ENCODE results near the gene AGAP2.
A peak's percentile ranks its signal among the peaks of the same experiment; 100 is the strongest.
"Not testable (repeated sequence)": the region's sequence is repeated elsewhere in the genome, so short reads cannot be mapped to it uniquely, and the experiment has no call there.

The AGAP2 gene

DNA sequence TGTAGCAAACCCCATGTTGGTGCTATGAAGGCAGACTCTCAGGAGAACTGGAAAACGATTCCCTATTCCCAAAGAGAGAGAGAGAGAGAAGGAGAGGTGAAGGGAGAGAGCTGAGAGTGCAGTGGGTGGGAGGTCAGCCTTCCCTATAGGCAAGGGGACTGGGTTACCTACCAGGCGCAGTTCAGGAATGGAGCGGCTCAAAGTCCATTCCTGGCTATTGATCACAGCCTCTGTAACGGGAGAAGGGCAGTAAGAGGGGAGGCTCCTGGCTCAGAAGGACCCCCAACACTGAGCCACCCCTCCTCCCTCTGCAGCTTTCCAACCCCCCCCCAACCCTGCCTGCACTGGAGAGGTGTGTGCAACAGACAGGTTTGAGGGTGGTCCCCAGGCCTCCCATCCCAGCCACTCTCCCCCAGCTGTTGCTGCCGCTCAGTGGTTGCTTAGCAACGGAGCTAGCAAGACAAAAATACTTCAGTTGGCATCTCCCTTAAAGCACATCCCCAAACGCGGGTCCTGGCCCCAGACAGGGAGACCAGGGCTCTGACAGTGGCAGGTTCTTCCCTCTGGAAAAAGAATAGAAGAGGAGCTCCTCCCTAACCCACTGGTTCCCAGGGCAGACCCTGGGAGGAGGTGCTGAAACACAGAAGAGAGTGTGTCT is 3.2 kb downstream of the AGAP2 start:
- no peak for DNase-seq

DNA sequence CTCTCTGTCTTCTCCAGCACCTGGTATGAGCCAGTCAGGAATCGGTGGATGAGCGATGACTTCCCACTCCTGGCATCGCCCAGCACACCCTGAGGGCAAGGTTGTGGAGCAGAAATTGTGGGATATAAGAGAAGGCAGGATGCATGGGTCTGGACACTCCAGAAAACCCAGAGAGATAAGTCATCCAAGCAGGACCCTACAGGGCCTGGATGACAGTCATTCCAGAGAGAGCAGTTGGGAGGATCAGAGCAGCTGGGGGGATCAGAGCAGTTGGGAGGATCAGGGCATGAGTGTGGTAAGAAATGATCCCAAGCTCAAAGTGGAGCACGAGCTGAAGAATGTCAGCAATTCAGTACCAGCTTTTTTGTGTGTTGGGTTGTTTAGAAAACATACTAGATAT is 4.0 kb downstream of the AGAP2 start:
- DNase-seq, result no peak

DNA sequence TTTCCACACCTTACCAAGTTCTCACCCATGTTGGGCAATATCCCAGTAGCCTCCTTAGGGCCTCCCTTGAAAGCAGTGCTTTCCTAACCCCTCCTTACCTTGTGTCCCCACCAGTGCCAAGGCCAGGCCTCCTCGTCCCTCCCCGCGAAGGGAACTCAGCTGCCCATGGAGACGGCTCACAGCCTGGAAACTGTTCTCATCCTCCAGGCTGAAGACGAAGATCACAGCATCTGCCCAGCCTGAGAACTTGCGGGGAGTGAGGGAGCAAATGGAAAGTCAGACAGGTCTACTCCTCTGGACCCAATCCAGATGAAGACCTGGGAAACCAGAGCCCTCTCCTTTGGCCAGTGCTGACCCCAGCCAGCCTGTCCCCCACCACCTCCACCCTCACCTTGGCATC is 4.6 kb downstream of the AGAP2 start:
- DNase-seq, result no peak

DNA sequence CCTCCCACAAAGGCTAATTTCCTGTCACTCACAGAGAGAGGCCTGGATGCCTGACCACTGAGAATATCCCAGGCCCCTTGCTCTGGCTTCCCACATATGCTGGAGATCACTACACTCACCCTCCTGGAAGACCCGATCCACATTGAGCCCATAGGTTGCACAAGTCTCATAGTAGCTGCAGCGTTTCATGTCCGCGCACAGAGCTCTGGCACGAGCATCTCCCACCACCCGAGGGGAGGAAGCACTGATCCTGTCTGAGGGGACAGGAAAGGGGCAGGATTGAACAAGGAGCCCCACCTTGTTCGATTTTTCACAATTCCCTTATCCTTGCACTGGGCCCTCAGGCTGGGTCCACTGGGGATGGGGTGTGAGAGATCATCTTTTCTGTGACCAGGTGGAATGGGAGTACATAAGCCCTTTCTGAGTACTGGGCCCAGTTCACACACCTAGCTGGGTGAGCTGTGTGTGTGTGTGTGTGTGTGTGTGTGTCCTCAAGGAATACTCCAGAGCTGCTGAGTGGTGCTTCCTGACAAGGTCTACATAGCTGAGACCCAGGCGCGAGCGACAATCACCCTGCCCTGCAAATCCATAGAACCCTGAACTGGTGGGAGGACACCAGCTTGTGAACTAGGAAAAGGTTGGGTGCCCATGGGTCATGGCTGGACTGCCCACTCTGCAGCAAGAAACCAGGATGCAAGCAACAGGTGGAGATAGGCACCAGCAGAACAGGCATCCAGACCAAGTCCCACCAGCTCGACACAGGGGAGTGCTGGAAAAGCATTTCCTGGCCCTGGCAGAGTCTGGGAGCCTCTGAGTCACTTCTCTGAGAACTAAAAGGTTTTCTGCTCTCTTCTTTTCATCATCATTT is 5.6 kb downstream of the AGAP2 start:
- DNase-seq, result no peak

DNA sequence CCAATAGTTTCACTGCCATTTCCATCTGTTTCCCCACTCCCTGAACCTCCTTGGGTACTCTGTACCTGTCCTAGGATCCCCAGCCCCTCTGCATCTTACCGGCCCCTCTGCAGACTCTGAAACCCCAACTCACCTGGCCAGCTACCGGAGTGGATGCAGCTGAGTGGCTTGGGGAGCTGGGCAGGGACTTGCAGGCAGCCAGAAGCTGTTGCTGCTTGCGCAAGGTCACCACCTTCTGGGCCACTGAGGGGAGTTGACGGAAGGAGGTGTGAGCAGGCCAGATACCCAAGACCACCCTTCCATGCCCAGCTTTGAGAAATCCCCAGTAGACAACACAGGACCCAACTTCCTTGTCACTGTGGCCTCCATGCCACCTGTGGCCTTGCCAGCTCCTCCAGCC is 6.3 kb downstream of the AGAP2 start:
- no peak for DNase-seq

DNA sequence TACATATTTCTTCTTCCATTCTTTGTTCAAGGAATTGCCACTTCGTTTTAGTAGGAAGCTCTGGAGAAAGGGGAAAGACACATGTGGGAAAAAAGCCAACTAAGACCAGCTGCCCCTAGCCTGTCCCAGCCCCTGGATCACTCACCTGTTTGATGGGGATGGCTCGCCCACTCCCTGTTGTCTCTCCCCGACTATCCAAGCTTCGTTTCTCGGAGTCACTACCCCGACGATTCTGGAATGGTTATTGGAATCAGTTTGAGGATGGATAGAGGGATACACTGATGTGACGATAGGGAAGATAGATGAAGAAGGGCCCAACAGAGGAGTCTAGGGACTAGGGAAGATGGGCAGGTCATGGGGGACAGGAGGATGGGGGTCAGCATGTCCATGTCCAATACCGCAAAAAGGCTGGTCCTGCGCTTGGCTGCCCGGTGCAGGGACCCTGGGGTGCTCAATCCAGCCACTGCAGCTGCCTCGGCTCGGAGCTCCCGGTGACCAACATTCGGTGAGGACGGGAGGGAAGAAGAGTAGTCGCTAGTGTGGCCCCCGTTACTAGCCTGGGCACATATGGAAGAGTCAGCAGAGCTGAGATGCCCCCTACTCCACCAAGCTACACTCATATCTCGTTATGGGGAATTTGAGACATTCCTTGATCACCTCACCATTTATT is 7.0 kb downstream of the AGAP2 start:
- DNase-seq, result no peak

DNA sequence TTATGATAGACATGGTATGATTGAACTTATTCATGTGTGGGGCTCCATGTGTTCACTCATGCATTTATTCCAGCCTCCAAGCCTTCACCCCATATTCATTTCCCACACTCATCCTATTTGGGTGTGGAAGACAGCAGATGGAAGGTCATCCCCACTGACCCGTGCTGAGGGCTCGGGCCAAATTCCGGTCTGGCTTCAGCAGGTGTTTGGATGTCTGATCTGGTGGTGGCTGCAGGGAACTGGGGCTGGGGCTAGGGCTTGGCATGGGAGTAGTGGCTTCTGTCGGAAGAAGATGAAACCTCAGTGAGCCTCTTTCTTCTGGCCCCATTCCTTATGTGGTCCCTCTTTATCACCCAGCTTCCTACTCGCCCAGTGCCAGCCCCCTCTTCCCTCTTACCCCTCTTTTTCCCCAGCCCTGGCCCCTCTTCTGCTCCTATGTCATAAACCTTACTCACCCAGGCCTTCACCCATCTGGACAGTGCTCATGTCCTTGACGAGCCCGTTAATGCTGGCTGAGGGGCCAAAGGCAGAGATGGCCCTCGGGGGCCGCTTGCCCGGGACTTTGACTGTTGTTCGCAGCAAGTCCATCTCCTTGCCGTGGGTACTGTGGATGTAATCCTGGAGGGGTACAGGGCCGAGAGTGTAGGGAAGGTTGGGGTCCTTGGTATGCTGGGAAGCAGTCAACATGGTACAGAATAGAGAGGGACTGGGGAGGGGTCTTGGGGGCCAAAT is 8.0 kb downstream of the AGAP2 start:
- DNase-seq, result no peak

DNA sequence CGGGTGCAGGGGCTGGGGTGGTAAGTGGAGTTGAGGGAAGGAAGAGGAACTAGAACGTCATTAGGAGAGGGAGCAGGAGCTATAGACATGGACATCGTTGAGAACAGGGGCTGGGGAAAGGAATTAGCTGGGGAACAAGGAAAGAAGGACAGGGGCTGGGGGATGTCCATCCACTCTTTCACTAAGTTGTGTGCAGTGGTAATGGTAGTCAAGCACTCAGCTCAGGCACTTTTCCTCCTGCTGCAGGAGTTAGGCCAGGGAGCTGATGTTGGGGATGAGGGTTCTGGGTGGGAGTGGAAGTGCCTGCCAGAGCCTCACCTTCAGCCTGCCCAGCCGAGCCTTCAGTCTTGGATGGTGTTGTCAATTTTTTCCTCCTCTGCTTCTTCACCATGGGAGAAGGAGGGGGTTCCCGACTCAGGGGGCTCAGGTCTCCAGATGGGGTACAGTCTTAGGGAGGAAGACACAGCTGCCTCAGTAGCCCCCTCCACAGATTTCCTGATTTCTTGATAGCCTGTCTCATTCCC is 9.2 kb downstream of the AGAP2 start:
- no peak for DNase-seq

DNA sequence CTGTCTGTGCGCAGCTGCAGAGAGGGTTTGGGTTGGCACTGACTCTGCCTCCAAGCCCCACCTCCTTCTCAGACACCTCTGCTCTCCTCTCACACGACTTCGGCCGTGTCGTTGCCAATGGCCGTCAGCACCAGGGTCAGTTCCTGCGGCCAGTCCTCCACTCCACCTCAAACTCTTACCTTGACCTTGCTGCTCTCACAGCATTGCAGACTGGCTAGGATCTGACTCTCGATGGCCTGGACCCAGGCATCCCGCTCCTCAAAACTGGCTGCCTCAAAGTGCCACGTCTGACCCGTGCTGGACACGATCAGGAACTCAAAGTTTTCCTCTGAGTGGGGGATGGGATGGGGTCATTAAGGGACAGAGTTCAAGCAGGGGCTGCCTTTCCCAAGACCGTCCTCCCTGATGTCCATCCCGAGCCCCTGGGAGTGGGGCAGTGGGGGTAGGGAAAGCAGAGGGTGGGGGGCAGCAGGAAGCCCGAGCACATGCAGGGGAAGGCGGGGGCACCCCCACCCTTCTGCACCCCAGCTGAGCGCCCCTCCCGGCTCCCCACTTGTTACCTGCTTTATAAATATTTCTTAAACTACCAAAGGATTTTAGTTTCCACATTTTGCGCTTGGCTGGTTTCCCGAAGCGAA is 10.7 kb downstream of the AGAP2 start:
- DNase-seq, result no peak

DNA sequence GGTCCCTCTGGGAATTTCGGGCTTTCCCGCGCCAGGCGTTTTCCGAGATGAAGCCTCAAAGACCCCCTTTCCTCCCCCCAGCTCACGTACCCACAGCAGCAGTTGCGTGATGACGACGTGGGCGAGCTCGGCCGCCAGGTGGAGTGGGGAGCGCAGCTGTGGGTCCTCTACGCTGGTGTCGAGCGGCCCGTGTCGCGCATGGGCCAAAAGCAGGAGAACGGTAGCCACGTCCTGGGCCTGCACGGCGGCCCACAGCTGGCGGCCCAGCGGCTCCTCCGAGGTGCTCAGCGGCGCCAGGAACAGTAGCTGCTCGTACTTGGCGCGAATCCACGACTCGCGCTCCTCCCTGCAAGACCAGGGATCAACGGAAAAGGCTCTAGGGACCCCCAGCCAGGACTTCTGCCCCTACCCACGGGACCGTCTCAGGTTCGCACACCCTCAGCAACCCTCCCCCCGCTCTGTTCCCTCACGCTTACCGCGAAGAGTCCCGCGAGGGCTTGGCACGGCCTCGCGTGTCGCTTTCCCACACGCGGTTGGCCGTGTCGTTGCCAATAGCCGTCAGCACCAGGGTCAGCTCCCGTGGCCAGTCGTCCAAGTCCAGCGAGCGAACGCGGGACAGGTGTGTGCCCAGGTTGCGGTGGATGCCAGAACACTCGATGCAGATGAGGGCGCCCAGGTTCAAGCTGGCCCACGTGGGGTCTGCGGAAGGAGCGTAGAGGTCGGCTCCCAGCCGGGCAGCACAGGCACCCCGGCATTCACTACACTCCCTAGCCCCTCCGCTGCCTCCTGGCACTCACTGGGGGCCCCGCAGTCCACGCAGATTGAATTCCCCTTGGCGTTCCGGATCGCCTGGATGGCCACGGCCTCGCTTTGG is 11.4 kb downstream of the AGAP2 start:
- DNase-seq, result no peak

DNA sequence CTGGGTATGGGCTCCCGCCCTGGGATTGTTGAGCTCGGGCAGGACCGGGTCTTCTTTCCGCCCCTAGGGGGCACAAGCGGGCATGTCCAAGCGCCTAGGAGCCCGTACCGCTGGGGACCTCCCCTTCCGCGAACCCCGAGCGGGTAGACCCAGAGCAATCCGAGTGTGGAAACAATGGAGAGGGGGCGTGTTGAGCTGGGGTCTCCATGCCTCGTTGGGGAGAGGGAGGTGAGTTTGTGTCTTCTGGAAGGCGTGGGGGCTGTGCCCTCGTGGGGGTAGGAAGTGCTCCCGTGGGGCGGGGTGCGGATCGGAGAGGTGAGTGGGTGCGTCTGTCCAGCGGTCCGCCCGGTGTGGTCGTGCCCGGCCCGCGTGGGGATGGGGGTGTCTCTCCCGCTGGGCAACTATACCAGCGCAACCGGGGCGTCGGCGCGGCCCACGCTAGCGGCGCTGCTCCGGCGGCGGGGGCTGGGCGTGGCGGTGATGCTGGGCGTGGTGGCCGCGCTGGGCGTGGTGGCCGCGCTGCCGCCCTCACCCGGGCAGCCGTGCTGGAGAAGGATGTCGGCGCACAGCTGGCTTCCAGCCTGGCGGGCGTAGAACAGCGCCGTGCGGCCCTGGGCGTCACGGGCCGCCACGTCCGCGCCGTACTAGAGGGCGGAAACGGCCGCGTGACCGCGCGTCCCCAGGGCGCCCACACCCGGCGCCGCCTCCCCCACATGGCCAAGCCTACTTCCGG is 12.2 kb downstream of the AGAP2 start:
- peak; percentile 9 for DNase-seq

DNA sequence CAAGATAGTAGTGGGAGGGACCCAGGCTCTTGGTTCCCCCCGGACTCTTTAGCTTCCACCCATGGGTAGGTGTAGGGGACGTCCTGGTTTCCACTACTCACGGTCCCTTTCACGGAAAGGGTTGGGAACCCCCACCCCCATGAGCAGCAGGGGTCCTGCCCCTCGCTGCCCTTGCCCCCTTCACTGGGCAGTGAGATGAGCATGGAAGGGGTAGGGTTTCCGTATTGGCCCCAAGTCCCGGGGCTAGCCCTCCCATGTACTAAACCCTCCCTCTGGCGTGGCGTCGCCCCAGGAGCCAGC is 12.7 kb downstream of the AGAP2 start:
- DNase-seq, result no peak

DNA sequence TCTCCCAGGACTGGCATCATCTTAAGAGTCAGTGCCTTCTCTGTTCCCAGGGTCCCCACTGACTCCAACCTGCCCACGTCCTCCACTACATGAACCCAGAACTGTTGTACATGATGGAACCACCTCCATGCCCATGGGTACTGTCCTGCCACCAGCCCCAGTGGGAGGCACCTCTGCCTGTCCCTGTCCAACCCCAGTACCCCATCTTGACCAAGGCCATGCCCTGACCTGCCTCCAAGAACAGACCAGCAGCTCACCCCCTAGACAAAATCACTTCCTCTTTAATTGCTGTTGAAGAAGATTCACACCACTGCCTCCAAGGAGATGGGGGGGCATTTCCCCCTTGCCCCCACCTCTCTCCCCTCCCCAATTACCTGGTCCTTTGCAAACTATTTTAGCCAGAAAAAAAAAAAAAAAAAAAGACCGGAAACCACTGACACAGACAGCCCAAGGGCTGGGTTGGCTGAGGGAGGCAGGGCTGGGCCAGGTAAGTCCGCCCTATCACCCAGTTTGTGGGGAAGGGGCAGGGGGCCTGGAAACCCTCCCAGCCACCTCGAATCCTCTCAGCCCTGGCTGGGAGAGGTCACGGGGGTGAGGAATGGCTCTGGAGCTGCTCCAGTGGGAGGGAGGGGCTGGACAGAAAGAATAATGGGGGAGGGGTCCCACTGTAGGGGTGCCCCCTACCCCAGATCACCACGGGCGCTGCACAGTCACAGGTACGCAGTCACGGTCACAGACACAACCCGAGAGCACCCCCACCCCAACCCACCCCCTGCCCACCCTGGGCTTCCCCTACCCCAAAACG is 13.4 kb downstream of the AGAP2 start:
- DNase-seq, result no peak

DNA sequence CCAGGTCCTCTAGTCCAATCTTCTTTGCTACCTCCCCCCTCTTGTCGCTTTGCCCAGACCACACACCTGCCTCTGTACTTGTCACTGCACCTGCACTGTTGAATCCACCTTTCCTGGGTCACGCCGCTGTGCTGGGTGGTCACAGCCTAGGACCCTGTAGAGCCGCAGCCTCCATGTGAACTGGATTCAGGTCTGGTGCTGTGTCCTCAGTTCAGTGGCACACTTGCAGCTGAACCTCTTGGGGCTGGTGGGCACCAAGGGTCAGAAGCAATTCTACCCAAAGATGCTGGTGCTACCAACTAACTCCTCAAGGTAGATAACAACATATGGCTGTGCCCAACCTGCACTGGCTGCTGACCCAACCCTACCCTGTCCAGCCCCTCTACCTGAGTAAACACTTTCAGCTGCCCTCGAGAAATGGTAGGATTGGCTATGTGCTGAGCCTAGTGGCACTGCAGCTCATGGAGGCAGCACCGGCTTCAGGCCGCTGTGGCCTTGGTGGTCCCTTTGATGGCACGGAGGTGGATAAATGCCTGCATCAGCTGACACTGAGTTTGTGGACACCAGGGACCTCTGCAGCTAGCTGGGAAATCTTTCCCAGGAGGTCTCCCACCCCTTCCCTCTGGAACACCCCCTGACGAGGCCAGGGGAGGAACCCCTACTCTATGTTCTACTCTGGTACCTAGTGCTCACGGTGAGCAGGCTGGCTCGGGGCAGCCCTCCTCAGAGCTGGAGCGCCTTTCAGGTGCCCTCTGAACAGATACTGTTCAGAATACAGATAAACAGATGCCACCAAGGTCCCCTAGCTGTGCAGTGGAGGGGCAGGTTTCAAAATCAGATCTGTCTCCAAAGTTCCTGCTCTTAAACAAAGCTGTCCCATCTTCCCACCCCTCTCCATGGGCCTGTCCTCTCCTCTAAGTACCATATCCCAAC is 14.3 kb downstream of the AGAP2 start:
- no peak for DNase-seq

DNA sequence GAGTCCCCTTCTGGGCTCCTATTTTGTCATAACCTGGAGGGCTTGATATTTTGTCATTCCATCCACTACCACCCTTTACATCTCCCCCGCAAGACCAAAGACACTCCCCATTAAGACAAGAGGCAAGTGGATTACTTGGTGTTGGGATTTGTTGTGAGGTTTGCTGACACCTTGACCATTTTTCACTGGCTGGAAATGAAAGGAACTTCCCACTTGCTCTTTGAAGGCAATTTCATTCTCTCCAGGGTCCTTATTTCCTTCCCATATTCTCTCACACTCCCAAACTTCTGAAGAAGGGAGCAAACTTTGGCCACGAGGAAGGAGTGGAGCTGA is 14.9 kb downstream of the AGAP2 start:
- no peak for DNase-seq

DNA sequence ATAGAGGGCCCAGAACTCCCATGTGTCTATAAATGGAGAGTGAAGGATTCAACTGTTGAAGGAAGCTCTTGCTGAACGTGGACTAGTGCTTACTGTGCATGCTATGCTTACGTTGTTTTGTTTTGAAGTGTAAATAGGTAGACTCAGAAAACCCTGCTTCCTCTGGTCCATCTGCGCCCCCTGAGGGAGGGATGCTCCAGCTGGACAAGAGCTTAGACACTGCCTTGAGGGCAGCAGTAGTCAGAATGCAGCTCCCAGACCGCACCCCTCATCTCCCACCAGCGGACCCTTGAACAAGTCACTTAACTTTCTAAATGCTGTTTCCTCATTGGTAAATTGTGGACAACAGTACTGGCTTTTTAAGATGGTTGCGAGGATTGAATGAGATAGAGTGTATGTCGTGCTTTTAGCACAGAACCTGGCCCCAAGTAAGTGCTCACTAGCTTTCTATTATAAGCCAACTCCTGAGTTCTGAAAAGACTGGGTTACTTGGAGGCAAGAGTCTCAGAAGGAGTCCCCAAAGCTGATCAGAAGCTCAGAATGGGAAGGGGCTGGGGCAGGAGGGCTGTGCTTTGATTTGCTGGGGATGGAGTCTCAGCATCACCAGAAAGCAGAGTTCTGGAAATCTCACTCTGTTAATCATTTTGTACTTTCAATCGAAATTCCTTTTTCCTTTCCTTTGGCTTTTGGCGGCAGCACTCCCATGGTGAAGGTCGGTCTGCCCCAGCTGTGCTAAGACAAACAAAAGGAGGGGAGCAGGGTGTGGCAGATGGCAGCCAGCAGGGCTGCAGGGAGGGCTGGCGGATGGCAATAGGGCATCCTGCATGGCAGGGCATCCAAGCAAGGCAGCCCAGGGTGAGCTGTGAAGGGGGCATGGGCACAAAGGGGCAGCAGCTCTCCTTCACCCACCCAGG is 15.6 kb downstream of the AGAP2 start:
- no peak for DNase-seq

DNA sequence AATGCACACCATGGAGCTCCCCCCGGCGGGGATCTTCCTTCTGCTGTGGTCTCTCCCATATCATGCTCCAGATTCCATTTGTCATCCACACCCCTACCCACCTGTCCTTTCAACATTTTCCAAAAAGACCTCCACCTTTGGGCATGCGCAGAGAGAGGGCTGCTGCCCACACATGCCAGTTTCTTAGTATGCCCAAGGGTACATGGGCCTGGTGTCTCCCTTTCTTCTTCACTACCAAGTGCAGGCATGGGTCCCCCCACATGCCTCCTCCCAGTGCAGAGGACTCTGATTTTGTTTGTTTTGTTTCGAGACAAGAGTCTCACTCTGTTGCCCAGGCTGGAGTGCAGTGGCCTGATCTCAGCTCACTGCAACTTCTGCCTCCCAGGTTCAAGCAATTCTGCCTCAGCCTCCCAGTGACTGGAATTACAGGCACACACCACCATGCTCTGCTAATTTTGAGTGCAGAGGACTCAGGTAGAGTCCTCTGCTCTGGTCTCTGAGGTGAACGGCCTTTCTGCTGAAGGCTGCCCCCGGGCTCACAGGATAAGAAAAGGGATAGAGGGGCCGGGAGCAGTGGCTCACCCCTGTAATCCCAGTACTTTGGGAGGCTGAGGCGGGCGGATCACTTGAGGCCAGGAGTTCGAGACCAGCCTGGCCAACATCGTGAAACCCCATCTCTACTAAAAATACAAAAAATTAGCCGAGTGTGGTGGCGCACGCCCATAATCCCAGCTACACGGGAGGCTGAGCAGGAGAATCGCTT is 16.5 kb downstream of the AGAP2 start:
- not testable (repeated sequence) for DNase-seq

All from CD4-positive, alpha-beta T cell treated with Interleukin-4 for 4 hours (primary cell).